DND-41 (cell line): ENCODE results near the gene OGFOD2.

Experiments used
- ATAC-seq: fragments of 200-7000 bp; cut with Tn5 transposase; 3 replicates; pipeline ENCODE4 v1.9.1; 2021; ENCODE audit warnings: low read depth; ENCODE audit not compliant: insufficient read depth
- DNase-seq: peaks from one replicate; pipeline ENCODE4 v3.0.0-alpha.2; 2020
- H2AFZ ChIP-seq: 2 replicates; pipeline ENCODE4 v1.6.0; 2012; ENCODE audit warnings: low read depth, low read length
- H3K27ac ChIP-seq: 2 replicates; pipeline ENCODE4 v1.5.1; 2012; ENCODE audit warnings: low read length, inconsistent platforms
- H3K27me3 ChIP-seq: fragments of 200-600 bp; sonication (generic); 2 replicates; pipeline ENCODE4 v1.6.0; 2012; ENCODE audit warnings: low read length, mild to moderate bottlenecking, inconsistent platforms; ENCODE audit not compliant: insufficient read depth, poor library complexity
- H3K36me3 ChIP-seq: 2 replicates; pipeline ENCODE4 v1.5.1; 2012; ENCODE audit warnings: low read length, inconsistent platforms; ENCODE audit not compliant: insufficient read depth
- H3K4me1 ChIP-seq: 2 replicates; pipeline ENCODE4 v1.5.1; 2012; ENCODE audit warnings: mild to moderate bottlenecking, low read length; ENCODE audit not compliant: insufficient read depth
- H3K4me2 ChIP-seq: 2 replicates; pipeline ENCODE4 v1.6.0; 2012; ENCODE audit warnings: mild to moderate bottlenecking, moderate library complexity, low read length, inconsistent platforms; ENCODE audit not compliant: insufficient read depth
- H3K4me3 ChIP-seq, 2 experiments: fragments of 200-600 bp in 1 of 2; shearing (Covaris generic) in 1 of 2; 2 replicates each; pipeline ENCODE4 v1.5.1; 2012 to 2016; ENCODE audit warnings: inconsistent platforms in 2 of 2, low read length in 2 of 2, mild to moderate bottlenecking in 2 of 2, low read depth in 1 of 2, moderate library complexity in 1 of 2
- H3K79me2 ChIP-seq: 2 replicates; pipeline ENCODE4 v1.6.0; 2012; ENCODE audit warnings: low read length, inconsistent platforms; ENCODE audit not compliant: insufficient read depth
- H3K9ac ChIP-seq: 2 replicates; pipeline ENCODE4 v1.6.0; 2012; ENCODE audit warnings: low read depth, mild to moderate bottlenecking, inconsistent platforms, low read length, moderate library complexity
- H3K9me3 ChIP-seq: 2 replicates; pipeline ENCODE4 v1.5.1; 2012; ENCODE audit warnings: low read length, moderate library complexity, mild to moderate bottlenecking, inconsistent platforms; ENCODE audit not compliant: insufficient read depth, severe bottlenecking
- H4K20me1 ChIP-seq: 2 replicates; pipeline ENCODE4 v1.6.0; 2012; ENCODE audit warnings: low read length; ENCODE audit not compliant: insufficient read depth
- CTCF ChIP-seq: IDR thresholded peaks from 2 replicates; pipeline ENCODE4 v1.5.1; 2012; ENCODE audit warnings: borderline replicate concordance, low read length, moderate library complexity, mild to moderate bottlenecking; ENCODE audit not compliant: poor library complexity, severe bottlenecking; ENCODE audit errors: extremely low read depth
- EZH2 ChIP-seq: IDR thresholded peaks from 3 replicates; pipeline ENCODE4 v1.6.1; 2012; ENCODE audit warnings: borderline replicate concordance, low read depth, mild to moderate bottlenecking, moderate library complexity, low read length, inconsistent platforms; ENCODE audit not compliant: severe bottlenecking

The OGFOD2 gene

GRCh38 chr12:123000578-123000977, 25.5 kb downstream of the OGFOD2 start:
- no peaks in the 10 kb centered on the region for H3K36me3 ChIP-seq
- no peaks in the 10 kb centered on the region for H3K79me2 ChIP-seq
- H3K4me3 ChIP-seq: no peak overlapping the region
- no peak overlapping the region for H2AFZ ChIP-seq
- H3K9ac ChIP-seq: no peak overlapping the region
- H3K4me2 ChIP-seq: no peak overlapping the region
- no peaks in the 10 kb centered on the region for H3K4me1 ChIP-seq
- H3K27ac ChIP-seq: no peak overlapping the region
- no peaks in the 10 kb centered on the region for H3K27me3 ChIP-seq
- H3K9me3 ChIP-seq: no peaks in the 10 kb centered on the region
- DNase-seq: no peak
- no peaks in the 10 kb centered on the region; the same call in 1 of the 2 replicates for H4K20me1 ChIP-seq
- ATAC-seq: no peak
- TF ChIP-seq EZH2 (no peak), CTCF (no peak)

GRCh38 chr12:123001464-123001863, 26.4 kb downstream of the OGFOD2 start:
- no peaks in the 10 kb centered on the region for H3K27me3 ChIP-seq
- no peaks in the 10 kb centered on the region for H3K4me1 ChIP-seq
- no peak overlapping the region for H3K4me3 ChIP-seq
- H3K36me3 ChIP-seq: no peaks in the 10 kb centered on the region
- no peak overlapping the region for H3K4me2 ChIP-seq
- H3K79me2 ChIP-seq: no peaks in the 10 kb centered on the region
- no peak for TF ChIP-seq CTCF
- TF ChIP-seq EZH2: no peak
- H2AFZ ChIP-seq: no peak overlapping the region
- H4K20me1 ChIP-seq: no peaks in the 10 kb centered on the region; the same call in 1 of the 2 replicates
- ATAC-seq: no peak
- H3K9ac ChIP-seq: no peak overlapping the region
- no peak for DNase-seq
- no peak overlapping the region for H3K27ac ChIP-seq
- no peaks in the 10 kb centered on the region for H3K9me3 ChIP-seq

- no peak overlapping the region for H3K27ac ChIP-seq
- H3K9ac ChIP-seq: no peak overlapping the region
- H3K4me1 ChIP-seq: no peaks in the 10 kb centered on the region
- H3K4me3 ChIP-seq: no peak overlapping the region
- H3K36me3 ChIP-seq: no peaks in the 10 kb centered on the region
- no peak for TF ChIP-seq EZH2
- TF ChIP-seq CTCF: no peak
- no peak overlapping the region for H3K4me2 ChIP-seq
- H3K27me3 ChIP-seq: no peaks in the 10 kb centered on the region
- no peaks in the 10 kb centered on the region; the same call in 1 of the 2 replicates for H4K20me1 ChIP-seq
- no peaks in the 10 kb centered on the region for H3K79me2 ChIP-seq
- H2AFZ ChIP-seq: no peak overlapping the region
- no peaks in the 10 kb centered on the region for H3K9me3 ChIP-seq
- ATAC-seq (no peak), DNase-seq (no peak)
Measured at GRCh38 chr12:123003257-123003656, 28.2 kb downstream of the OGFOD2 start.

- Histone ChIP-seq H2AFZ (no peak overlapping the region), H4K20me1 (no peaks in the 10 kb centered on the region; the same call in 1 of the 2 replicates), H3K9ac (no peak overlapping the region), H3K4me1 (no peaks in the 10 kb centered on the region), H3K9me3 (no peaks in the 10 kb centered on the region), H3K27ac (no peak overlapping the region), H3K4me3 (no peak overlapping the region), H3K4me2 (no peak overlapping the region), H3K27me3 (no peaks in the 10 kb centered on the region), H3K79me2 (no peaks in the 10 kb centered on the region), H3K36me3 (no peaks in the 10 kb centered on the region)
- DNase-seq (no peak), ATAC-seq (no peak)
- no peak for TF ChIP-seq EZH2
- no peak for TF ChIP-seq CTCF
Measured at GRCh38 chr12:123004287-123004686, 29.2 kb downstream of the OGFOD2 start.
